Smooth muscle cell (in vitro differentiated cells): ENCODE data around the gene RAE1. TPM values are rescaled to one million over a fixed set of nuclear protein-coding genes. Genes with fewer than 3 reads are reported as not detected.
A peak's percentile ranks its signal among the peaks of the same experiment; 100 is the strongest.

Experiments used
- DNase-seq: peaks from one replicate; lab custom pipeline; 2025; ENCODE audit not compliant: unreplicated experiment; lab: John Stamatoyannopoulos, UW
- H2AFZ ChIP-seq: fragments of 200-600 bp; sonication (generic); 2 replicates; pipeline ENCODE4 v1.6.0; 2016; ENCODE audit warnings: antibody characterized with exemption, low read depth, mild to moderate bottlenecking
- H3F3A ChIP-seq: fragments of 200-600 bp; sonication (generic); 2 replicates; pipeline ENCODE4 v1.6.0; 2017; ENCODE audit warnings: antibody characterized with exemption, low read depth
- H3K27ac ChIP-seq: fragments of 200-600 bp; sonication (generic); 2 replicates; pipeline ENCODE4 v1.5.1; 2016; ENCODE audit warnings: low read depth, mild to moderate bottlenecking
- H3K27me3 ChIP-seq: fragments of 200-600 bp; sonication (generic); 2 replicates; pipeline ENCODE4 v1.6.1; 2016; ENCODE audit warnings: low read depth, mild to moderate bottlenecking
- H3K36me3 ChIP-seq: fragments of 200-600 bp; sonication (generic); 2 replicates; pipeline ENCODE4 v1.5.1; 2016; ENCODE audit warnings: low read depth
- H3K4me1 ChIP-seq: fragments of 200-600 bp; sonication (generic); 2 replicates; pipeline ENCODE4 v1.5.1; 2016; ENCODE audit warnings: low read depth
- H3K4me2 ChIP-seq: fragments of 200-600 bp; sonication (generic); 2 replicates; pipeline ENCODE4 v1.6.0; 2016; ENCODE audit warnings: mild to moderate bottlenecking
- H3K4me3 ChIP-seq: fragments of 200-600 bp; sonication (generic); 2 replicates; pipeline ENCODE4 v1.5.1; 2016; ENCODE audit warnings: mild to moderate bottlenecking
- H3K79me2 ChIP-seq: fragments of 200-600 bp; sonication (generic); 2 replicates; pipeline ENCODE4 v1.6.0; 2016; ENCODE audit warnings: low read depth, mild to moderate bottlenecking
- H3K9ac ChIP-seq: fragments of 200-600 bp; sonication (generic); 2 replicates; pipeline ENCODE4 v1.6.0; 2016; ENCODE audit warnings: low read depth
- H3K9me3 ChIP-seq: fragments of 200-600 bp; sonication (generic); replicated peaks from 2 replicates; pipeline ENCODE4 v1.5.1; 2016; ENCODE audit warnings: low read depth
- H4K20me1 ChIP-seq: fragments of 200-600 bp; sonication (generic); 2 replicates; pipeline ENCODE4 v1.6.0; 2016; ENCODE audit warnings: low read depth
- WGBS: methylation state at CpG from one replicate; pipeline ENCODE4 v1.1.7; 2016; ENCODE audit warnings: low lambda C conversion rate; 5-methylcytosine and 5-hydroxymethylcytosine counted together
- polyA plus RNA-seq: library from polyadenylated mRNA; unstranded; fragments of >200 nt; fragmentation: Nextera tagmentation; extraction: Ambion mirVana; gene quantifications from 2 replicates; pipeline ENCODE4 v1.2.1, GENCODE V29; 2016
- total RNA-seq: library from RNA; depleted of rRNA; stranded (reverse); fragments of >200 nt; gene quantifications from 2 replicates; pipeline ENCODE4 v1.2.3, GENCODE V29; 2014
- TF ChIP-seq, protein P1 (sequence below): fragments of 200-600 bp; sonication (generic); IDR thresholded peaks from 2 replicates; pipeline ENCODE4 v1.5.1; 2017; ENCODE audit warnings: borderline replicate concordance, mild to moderate bottlenecking, antibody characterized with exemption; ENCODE audit not compliant: insufficient read depth, poor library complexity, severe bottlenecking

The RAE1 gene
- total and polyA plus RNA-seq, 2 experiments from 2014 or later, result 34.9 to 53.5 TPM

DNA sequence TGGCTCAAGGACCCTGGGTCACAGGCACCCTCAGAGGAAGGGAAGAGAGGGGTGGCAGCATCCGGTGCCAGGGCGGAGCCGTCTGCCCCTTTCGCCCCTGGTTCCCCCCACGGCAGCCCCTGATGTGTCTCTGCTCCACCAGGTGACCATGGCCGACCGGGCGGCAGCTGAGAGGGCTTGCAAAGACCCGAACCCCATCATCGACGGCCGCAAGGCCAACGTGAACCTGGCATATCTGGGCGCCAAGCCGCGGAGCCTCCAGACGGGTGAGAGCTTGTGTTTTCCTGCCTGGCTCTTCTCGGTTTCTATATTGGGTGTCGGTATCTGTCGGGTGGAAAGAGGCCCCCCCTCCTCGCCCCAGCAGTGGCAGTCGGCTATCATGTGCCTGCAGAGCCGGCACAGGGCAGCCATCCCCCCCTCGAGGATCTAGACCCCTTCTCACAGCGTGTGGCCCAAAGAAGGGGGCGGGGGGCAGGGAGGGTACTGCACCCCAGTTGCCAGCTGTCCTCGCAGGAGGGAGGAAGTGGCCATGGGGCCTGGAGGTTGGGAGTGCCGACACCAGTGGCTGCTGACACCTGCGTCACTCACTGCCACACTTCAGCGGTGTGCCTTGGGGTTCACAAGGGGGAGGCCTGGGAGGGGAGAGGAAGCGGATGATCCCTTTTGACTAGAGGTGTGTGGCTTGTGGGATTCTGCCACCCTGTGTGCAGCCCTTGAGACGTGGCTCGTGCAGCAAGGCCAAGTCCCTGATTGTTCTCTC, 41.6 kb downstream of the RAE1 start:
- no peaks in the 10 kb centered on the region for H3K36me3 ChIP-seq
- no peaks in the 10 kb centered on the region for H3K9me3 ChIP-seq
- H3F3A ChIP-seq, result no peaks in the 10 kb centered on the region
- H3K27me3 ChIP-seq, result no peaks in the 10 kb centered on the region
- H3K4me1 ChIP-seq, result peaks cover 18% of the 10 kb centered on the region
- H3K4me2 ChIP-seq, result peak overlapping the region; percentile 91
- no peaks in the 10 kb centered on the region for H3K79me2 ChIP-seq
- H3K4me3 ChIP-seq, result peak overlapping the region; percentile 58
- H3K27ac ChIP-seq, result no peak overlapping the region
- no peak for DNase-seq
- WGBS, result 78% methylated on average over 33 of the region's 33 CpGs
- TF ChIP-seq, protein P1, sequence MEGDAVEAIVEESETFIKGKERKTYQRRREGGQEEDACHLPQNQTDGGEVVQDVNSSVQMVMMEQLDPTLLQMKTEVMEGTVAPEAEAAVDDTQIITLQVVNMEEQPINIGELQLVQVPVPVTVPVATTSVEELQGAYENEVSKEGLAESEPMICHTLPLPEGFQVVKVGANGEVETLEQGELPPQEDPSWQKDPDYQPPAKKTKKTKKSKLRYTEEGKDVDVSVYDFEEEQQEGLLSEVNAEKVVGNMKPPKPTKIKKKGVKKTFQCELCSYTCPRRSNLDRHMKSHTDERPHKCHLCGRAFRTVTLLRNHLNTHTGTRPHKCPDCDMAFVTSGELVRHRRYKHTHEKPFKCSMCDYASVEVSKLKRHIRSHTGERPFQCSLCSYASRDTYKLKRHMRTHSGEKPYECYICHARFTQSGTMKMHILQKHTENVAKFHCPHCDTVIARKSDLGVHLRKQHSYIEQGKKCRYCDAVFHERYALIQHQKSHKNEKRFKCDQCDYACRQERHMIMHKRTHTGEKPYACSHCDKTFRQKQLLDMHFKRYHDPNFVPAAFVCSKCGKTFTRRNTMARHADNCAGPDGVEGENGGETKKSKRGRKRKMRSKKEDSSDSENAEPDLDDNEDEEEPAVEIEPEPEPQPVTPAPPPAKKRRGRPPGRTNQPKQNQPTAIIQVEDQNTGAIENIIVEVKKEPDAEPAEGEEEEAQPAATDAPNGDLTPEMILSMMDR, result no peak
- no peak overlapping the region for H3K9ac ChIP-seq
- H4K20me1 ChIP-seq, result peaks cover 8% of the 10 kb centered on the region
- H2AFZ ChIP-seq, result no peak overlapping the region

DNA sequence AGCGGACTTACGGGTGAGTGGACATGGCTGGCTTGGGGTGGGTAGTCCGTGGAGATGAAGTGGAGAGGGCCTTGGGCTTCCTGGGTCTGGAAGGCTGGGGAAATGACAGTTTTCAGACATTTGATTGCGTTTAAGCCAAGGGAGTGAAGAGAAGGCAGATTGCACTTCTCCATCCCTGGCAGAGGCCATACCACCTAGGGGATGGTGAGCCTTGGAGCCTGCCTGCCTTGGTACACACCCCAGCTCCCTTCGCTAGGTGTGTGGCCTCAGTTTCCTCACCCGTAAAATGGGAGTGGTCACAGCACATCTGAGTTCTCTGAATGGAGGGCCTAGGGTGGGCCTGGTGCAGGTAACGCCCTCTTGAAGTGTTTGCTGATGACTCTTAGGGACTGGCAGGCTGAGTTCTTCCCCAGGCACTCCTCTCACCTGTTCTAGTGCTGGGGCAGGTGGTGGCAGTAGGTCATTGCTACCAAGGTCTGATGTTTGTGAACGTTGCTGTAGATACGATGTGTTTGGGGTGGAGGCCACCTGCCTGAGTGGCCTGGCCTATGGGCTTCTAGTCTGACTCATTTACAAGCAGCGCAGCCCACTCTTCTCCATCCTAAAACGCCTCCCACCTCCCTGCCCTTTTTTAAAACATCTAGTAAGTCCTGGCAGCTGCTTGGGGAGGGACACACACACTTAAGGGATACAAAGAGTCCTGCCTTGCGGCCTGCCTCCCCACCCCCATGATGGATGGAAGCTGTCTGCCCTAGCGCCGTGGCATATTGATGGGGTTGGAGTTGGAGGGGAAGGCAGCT, 42.5 kb downstream of the RAE1 start:
- no peak overlapping the region for H3K9ac ChIP-seq
- no peak overlapping the region for H2AFZ ChIP-seq
- H3K36me3 ChIP-seq, result no peaks in the 10 kb centered on the region
- TF ChIP-seq, protein P1, result no peak
- H3K4me2 ChIP-seq, result no peak overlapping the region
- no peak for DNase-seq
- no peaks in the 10 kb centered on the region for H3F3A ChIP-seq
- peaks cover 8% of the 10 kb centered on the region for H4K20me1 ChIP-seq
- H3K27ac ChIP-seq, result no peak overlapping the region
- no peaks in the 10 kb centered on the region for H3K9me3 ChIP-seq
- WGBS, result 89% methylated on average over 14 of the region's 14 CpGs
- peaks cover 18% of the 10 kb centered on the region for H3K4me1 ChIP-seq
- no peaks in the 10 kb centered on the region for H3K27me3 ChIP-seq
- no peaks in the 10 kb centered on the region for H3K79me2 ChIP-seq
- H3K4me3 ChIP-seq, result no peak overlapping the region

DNA sequence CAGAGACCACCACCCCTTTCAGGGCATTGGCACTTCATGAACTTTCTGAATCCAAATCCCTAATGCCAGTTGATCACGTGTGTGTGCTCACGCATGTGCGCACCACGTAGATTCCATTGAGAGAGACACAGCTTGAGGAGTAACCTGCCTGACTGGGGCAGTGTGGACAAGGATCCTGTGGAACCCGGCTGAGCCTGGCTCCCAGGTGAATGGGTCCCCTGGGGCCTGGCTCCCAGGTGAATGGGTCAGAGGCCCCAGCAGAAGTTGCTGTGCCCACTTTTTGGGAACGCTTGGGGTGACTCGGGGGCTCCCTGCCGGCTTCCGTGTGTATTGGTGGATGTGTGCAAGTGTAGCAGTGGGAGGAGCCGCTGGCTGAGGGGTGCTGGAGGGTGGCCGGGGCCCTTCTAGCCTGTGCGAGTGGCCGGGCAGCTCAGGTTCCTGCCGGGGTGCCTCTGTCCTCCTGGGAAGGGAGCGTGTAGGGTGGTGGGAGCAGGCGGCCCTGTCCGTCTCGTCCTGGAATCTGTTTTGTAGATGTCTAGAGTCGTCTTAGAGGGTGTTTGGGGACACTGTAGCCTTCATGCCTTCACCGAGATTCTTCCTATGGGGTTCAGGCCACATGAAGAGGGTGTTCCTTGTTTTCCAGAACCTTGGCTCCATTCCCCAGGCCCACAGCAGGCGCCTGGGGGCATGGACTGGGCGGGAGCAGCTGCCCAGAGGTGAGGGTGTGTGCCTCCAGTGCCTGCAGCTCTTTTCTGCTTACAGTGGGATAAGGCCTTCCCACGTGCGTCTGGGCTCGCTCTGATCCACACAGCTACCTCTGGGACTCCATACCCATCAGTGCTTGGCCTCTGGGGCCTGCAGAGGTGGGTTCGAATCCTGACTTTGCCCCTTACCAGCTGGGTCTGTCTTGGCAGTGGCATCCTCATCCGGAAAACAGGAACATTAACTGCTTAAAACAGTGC, 43.3 kb downstream of the RAE1 start:
- Histone ChIP-seq H3K4me1 (peaks cover 21% of the 10 kb centered on the region), H3K36me3 (no peaks in the 10 kb centered on the region), H3K4me2 (no peak overlapping the region), H3K79me2 (no peaks in the 10 kb centered on the region), H4K20me1 (peaks cover 13% of the 10 kb centered on the region), H2AFZ (no peak overlapping the region), H3K27ac (no peak overlapping the region), H3F3A (no peaks in the 10 kb centered on the region), H3K9ac (no peak overlapping the region), H3K9me3 (no peaks in the 10 kb centered on the region), H3K4me3 (no peak overlapping the region), H3K27me3 (no peaks in the 10 kb centered on the region)
- WGBS, result 91% methylated on average over 27 of the region's 27 CpGs
- DNase-seq, result no peak
- TF ChIP-seq, protein P1, result no peak
